Keratinocyte (primary cell): Measurements from ENCODE around the gene COQ9. TPM values are rescaled to one million over a fixed set of nuclear protein-coding genes. Genes with fewer than 3 reads are reported as not detected.

ENCODE experiments used
- DNase-seq: peaks from one replicate; pipeline ENCODE4 v3.0.0-alpha.2; 2011; ENCODE audit warnings: low read depth, missing footprints, low spot score
- FAIRE-seq: peaks from 2 replicates; lab custom pipeline; 2011; peaks lifted over from hg19 to GRCh38; lab: Jason Lieb, UNC
- H2AFZ ChIP-seq: 2 replicates; pipeline ENCODE4 v1.6.0; 2012; ENCODE audit warnings: low read length, control low read depth, inconsistent platforms; ENCODE audit not compliant: control insufficient read depth
- H3K27ac ChIP-seq: 2 replicates; pipeline ENCODE4 v1.5.1; 2011; ENCODE audit warnings: low read length; ENCODE audit not compliant: control insufficient read depth, insufficient read depth
- H3K27me3 ChIP-seq: 3 replicates; pipeline ENCODE4 v1.6.0; 2011; ENCODE audit warnings: low read length; ENCODE audit not compliant: control insufficient read depth, insufficient read depth; ENCODE audit errors: extremely low read depth
- H3K36me3 ChIP-seq, 2 experiments: 2 replicates in 1 of 2; 3 replicates in 1 of 2; pipeline ENCODE4 v1.5.1; 2011; ENCODE audit warnings: low read length in 2 of 2, mild to moderate bottlenecking in 1 of 2; ENCODE audit not compliant: control insufficient read depth in 2 of 2, insufficient read depth in 2 of 2; ENCODE audit errors: extremely low read depth in 1 of 2
- H3K4me1 ChIP-seq: 3 replicates; pipeline ENCODE4 v1.5.1; 2011; ENCODE audit warnings: low read length; ENCODE audit not compliant: control insufficient read depth, insufficient read depth; ENCODE audit errors: extremely low read depth
- H3K4me2 ChIP-seq: 3 replicates; pipeline ENCODE4 v1.6.0; 2011; ENCODE audit warnings: low read depth, low read length; ENCODE audit not compliant: control insufficient read depth, insufficient read depth; ENCODE audit errors: extremely low read depth
- H3K4me3 ChIP-seq, 3 experiments: fragments of 200-600 bp in 1 of 3; sonication (generic) in 1 of 3; 2 replicates in 2 of 3; 3 replicates in 1 of 3; pipeline ENCODE4 v1.5.1; 2011 to 2016; ENCODE audit warnings: low read length in 3 of 3, mild to moderate bottlenecking in 3 of 3, control low read depth in 2 of 3, inconsistent platforms in 1 of 3, low read depth in 1 of 3, mixed read lengths in 1 of 3, mixed run types in 1 of 3, moderate library complexity in 1 of 3; ENCODE audit not compliant: control insufficient read depth in 2 of 3, insufficient read depth in 2 of 3; ENCODE audit errors: extremely low read depth in 1 of 3
- H3K79me2 ChIP-seq: 2 replicates; pipeline ENCODE4 v1.6.0; 2012; ENCODE audit warnings: low read length; ENCODE audit not compliant: control insufficient read depth, insufficient read depth
- H3K9ac ChIP-seq: 3 replicates; pipeline ENCODE4 v1.6.0; 2011; ENCODE audit warnings: low read length; ENCODE audit not compliant: control insufficient read depth, insufficient read depth; ENCODE audit errors: extremely low read depth
- H3K9me1 ChIP-seq: 3 replicates; pipeline ENCODE4 v1.6.0; 2011; ENCODE audit warnings: low read length; ENCODE audit not compliant: control insufficient read depth, insufficient read depth; ENCODE audit errors: extremely low read depth
- H3K9me3 ChIP-seq: 2 replicates; pipeline ENCODE4 v1.5.1; 2012; ENCODE audit warnings: low read depth, low read length; ENCODE audit not compliant: control insufficient read depth
- H4K20me1 ChIP-seq: 3 replicates; pipeline ENCODE4 v1.6.0; 2011; ENCODE audit warnings: low read length; ENCODE audit not compliant: control insufficient read depth, insufficient read depth; ENCODE audit errors: extremely low read depth
- EZH2 ChIP-seq: IDR thresholded peaks from one replicate; pipeline ENCODE4 v1.6.1; 2012; ENCODE audit warnings: inconsistent platforms, mild to moderate bottlenecking, low read length, moderate library complexity
- dilution Hi-C: fragments of 300-500 bp; cut with MboI; formaldehyde crosslinking; loops from one replicate; pipeline ENCODE4 v1.7.0; 2020; ENCODE audit warnings: low sequenced_read_pairs; ENCODE audit not compliant: extremely low pct_ligation_motif_present
- polyA plus RNA-seq, 5 experiments: library from polyadenylated mRNA; depleted of rRNA in 3 of 5; stranded (reverse) in 3 of 5; stranded (forward) in 1 of 5; unstranded in 1 of 5; fragments of >200 nt; gene quantifications; 1 replicate in 1 of 5; 2 replicates in 3 of 5; 3 replicates in 1 of 5; pipeline versions ENCODE4 v1.2.1 to v1.2.3, GENCODE V29; 2011 to 2012; ENCODE audit warnings: missing spikeins in 2 of 5, low read depth in 1 of 5, low replicate concordance in 1 of 5
- TF ChIP-seq, protein P1 (sequence below), 3 experiments: IDR thresholded peaks in 1 of 3; conservative IDR thresholded peaks in 1 of 3; optimal IDR thresholded peaks in 1 of 3; 2 replicates in 2 of 3; 3 replicates in 1 of 3; pipeline versions ENCODE3 to v1.5.1; 2011; ENCODE audit warnings: low read length in 3 of 3, mild to moderate bottlenecking in 3 of 3, moderate library complexity in 2 of 3, control low read depth in 1 of 3, inconsistent platforms in 1 of 3; ENCODE audit not compliant: insufficient read depth in 2 of 3; ENCODE audit errors: extremely low read depth in 1 of 3

Gene COQ9
- polyA plus RNA-seq, 1 donor (not counting 4 experiments of a cell fraction or from before 2014, with no cell fraction given), result 62.8 TPM

DNA sequence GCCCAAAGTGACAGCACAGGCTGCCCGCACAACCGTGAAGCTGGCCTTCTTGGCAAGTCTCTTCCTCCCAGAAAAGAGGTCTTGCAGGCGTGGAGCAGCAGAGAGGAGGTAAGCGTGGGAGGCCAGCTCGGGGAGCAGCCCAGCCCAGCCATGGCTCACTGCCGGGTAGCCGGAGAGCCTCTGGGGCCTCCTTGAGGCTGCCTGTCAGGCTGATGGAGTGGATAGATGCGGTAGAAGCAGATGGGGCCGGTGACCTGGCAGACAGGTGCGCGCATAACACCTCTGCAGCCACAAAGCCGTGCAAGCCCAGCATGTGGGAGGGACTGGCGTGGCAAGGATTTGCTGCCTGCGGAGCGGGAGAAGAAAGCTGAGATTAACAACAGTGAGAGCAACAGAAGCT is 56.1 kb downstream of the COQ9 start:
- Histone ChIP-seq H3K9me3 (no peaks in the 10 kb centered on the region), H3K79me2 (no peaks in the 10 kb centered on the region), H3K27me3 (peaks cover 10% of the 10 kb centered on the region), H3K27ac (no peak overlapping the region), H3K4me3 (no peak overlapping the region), H3K4me1 (no peaks in the 10 kb centered on the region), H3K9ac (no peak overlapping the region), H3K36me3 (no peaks in the 10 kb centered on the region), H3K9me1 (no peaks in the 10 kb centered on the region), H3K4me2 (no peak overlapping the region), H4K20me1 (no peaks in the 10 kb centered on the region), H2AFZ (no peak overlapping the region)
- FAIRE-seq (no peak), DNase-seq (no peak)
- TF ChIP-seq EZH2, result no peak
- TF ChIP-seq, protein P1, sequence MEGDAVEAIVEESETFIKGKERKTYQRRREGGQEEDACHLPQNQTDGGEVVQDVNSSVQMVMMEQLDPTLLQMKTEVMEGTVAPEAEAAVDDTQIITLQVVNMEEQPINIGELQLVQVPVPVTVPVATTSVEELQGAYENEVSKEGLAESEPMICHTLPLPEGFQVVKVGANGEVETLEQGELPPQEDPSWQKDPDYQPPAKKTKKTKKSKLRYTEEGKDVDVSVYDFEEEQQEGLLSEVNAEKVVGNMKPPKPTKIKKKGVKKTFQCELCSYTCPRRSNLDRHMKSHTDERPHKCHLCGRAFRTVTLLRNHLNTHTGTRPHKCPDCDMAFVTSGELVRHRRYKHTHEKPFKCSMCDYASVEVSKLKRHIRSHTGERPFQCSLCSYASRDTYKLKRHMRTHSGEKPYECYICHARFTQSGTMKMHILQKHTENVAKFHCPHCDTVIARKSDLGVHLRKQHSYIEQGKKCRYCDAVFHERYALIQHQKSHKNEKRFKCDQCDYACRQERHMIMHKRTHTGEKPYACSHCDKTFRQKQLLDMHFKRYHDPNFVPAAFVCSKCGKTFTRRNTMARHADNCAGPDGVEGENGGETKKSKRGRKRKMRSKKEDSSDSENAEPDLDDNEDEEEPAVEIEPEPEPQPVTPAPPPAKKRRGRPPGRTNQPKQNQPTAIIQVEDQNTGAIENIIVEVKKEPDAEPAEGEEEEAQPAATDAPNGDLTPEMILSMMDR (optimal IDR thresholded peaks at IDR 0.05 in 1 of 3, IDR thresholded peaks at IDR 0.05 in 1 of 3, conservative IDR thresholded peaks at IDR 0.05 in 1 of 3; ENCODE audit: extremely low read depth in 1 of 3, insufficient read depth in 2 of 3, low read length in 3 of 3), result no peak
- dilution Hi-C loops, result no loop called here

DNA sequence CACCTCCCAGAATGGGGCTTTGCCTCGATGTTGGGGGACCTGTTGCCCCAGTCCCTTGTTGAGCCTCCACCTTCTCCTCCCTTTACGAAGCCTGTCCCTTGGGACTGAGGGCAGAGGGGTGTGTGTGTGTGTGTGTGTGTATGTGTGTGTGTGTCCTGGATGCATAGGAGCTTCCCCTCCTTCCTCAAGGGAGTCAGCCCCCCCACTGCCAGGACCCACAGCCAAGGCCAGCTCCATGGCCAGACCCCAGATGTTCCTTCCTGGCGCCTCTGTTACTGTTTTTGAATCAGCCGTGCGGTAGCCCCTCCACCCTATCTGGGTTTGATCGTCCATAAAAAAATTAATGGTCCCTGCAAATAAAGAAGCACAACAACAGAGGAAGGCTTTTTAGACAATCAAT is 56.7 kb downstream of the COQ9 start:
- no peak overlapping the region for H2AFZ ChIP-seq
- H3K9me1 ChIP-seq, result no peaks in the 10 kb centered on the region
- H3K27me3 ChIP-seq, result peaks cover 10% of the 10 kb centered on the region
- DNase-seq, result no peak
- TF ChIP-seq, protein P1 (optimal IDR thresholded peaks at IDR 0.05 in 1 of 3, IDR thresholded peaks at IDR 0.05 in 1 of 3, conservative IDR thresholded peaks at IDR 0.05 in 1 of 3; ENCODE audit: extremely low read depth in 1 of 3, insufficient read depth in 2 of 3, low read length in 3 of 3), result no peak
- no peak for TF ChIP-seq EZH2
- no peaks in the 10 kb centered on the region for H3K9me3 ChIP-seq
- dilution Hi-C loops, result no loop called here
- H3K4me2 ChIP-seq, result no peak overlapping the region
- H3K4me3 ChIP-seq, result no peak overlapping the region
- no peaks in the 10 kb centered on the region for H3K79me2 ChIP-seq
- no peak overlapping the region for H3K27ac ChIP-seq
- no peaks in the 10 kb centered on the region for H3K36me3 ChIP-seq
- H4K20me1 ChIP-seq, result no peaks in the 10 kb centered on the region
- FAIRE-seq, result no peak
- H3K9ac ChIP-seq, result no peak overlapping the region
- no peaks in the 10 kb centered on the region for H3K4me1 ChIP-seq
